IPS DF 4.7 (cell line): ENCODE results near the gene BAD.

Experiments
- DNase-seq: peaks from one replicate; pipeline ENCODE4 v3.0.0-alpha.2; 2013; ENCODE audit warnings: low spot score; ENCODE audit errors: extremely low read depth

BAD gene

DNA sequence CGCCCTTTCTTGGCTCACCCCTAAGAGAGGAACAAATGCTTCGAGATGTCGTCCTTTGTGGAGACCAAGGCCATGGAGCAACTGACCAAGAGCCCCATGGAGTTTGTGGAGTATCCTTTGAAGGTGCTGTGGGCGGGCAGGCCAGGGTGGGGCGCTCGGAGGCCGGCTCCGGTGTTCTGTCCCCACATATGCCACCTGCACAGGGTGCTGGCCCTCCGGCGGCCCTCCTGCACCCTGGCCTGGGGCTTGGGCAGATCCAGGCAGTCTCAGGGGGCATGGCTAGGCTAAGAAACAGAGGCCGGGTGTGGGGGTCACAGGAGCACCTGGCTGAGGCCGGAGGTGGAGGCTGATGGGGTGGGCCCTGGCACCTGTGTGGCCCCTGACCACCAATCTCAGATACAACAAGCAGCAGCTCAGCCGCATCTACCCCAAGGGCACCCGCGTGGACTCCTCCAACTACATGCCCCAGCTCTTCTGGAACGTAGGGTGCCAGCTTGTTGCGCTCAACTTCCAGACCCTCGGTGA is 22.8 kb downstream of the BAD start:
- DNase-seq: no peak

DNA sequence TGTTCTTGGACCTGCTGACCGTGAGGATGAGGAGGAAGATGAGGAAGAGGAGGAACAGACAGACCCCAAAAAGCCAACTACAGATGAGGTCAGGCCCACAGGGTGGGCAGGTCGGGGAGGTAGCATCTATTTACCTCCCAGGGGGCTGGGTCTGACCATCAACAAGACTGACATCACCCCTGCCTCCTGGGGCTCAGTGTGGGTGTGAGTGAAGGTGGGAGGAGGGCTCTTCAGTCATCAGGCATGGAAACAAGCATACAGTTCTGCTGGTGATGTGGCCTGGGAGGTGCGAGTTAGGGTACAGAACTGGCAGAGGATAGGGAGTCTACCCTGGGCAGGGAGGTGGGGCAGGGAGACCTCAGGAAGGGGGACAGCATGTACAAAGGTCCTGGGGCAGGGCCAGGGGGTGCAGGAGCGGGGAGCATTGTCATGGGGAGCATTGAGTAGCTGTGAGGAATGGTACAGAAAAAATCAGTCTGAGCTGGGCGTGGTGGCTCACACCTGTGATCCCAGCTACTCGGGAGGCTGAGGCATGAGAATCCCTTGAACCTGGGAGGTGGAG is 24.2 kb downstream of the BAD start:
- DNase-seq: no peak

DNA sequence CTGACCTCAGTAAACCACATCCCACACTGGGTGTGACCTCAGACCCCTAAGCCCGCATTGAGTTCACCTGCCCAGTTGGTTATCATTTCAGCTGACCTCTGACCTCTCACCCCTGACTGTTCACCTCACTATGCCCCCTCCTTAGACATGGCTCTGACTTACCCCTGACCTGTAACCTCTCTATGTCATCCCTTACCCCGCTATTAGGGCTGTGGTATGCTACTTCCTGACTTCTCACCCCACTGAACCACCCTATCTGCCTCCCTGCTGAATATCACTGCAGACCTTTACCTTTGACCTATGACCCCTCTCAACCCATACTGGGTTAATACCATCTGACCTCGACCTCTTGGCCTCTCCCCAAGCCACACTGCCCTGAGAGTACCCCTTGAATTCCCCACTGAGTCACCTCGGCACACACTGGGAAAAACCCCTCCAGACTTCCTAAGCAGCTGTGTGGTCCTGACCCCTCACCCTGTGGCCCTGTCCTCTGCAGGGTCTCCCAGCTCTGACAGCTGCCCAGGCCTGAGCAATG is 24.9 kb downstream of the BAD start:
- no peak for DNase-seq

DNA sequence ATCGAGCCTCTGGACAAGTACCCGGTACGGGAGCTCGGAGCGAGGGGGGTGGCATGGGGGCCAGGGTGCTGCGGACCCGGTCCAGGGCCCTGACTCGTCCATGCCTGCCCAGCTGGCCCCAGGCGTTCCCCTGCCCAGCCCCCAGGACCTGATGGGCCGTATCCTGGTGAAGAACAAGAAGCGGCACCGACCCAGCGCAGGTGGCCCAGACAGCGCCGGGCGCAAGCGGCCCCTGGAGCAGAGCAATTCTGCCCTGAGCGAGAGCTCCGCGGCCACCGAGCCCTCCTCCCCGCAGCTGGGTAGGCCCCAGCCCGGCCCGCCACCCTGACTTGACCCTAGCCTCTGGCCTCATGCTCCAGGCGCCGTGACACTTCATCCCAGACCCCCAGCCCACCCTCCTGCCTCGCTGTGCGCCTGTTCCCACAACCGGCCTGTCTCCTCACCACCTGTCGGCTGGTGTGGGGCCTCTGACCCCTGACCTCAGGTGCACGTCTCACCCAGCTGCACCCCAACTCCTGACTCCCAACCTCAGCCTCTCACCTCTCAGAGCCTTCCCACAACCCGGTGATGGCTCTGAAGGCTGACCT is 25.4 kb downstream of the BAD start:
- DNase-seq: no peak

DNA sequence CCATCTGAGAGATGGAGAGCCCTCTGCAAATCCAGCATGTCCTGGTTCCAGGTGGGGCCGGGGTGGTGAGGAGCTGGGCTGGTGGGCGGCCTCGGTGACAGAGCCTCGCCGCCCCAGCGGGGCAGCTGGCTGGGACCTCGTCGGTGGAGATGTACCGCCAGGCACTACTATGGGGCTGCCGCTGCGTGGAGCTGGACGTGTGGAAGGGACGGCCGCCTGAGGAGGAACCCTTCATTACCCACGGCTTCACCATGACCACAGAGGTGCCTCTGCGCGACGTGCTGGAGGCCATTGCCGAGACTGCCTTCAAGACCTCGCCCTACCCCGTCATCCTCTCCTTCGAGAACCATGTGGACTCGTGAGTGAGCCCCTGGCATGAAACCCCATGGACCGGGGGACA is 26.1 kb downstream of the BAD start:
- no peak for DNase-seq

DNA sequence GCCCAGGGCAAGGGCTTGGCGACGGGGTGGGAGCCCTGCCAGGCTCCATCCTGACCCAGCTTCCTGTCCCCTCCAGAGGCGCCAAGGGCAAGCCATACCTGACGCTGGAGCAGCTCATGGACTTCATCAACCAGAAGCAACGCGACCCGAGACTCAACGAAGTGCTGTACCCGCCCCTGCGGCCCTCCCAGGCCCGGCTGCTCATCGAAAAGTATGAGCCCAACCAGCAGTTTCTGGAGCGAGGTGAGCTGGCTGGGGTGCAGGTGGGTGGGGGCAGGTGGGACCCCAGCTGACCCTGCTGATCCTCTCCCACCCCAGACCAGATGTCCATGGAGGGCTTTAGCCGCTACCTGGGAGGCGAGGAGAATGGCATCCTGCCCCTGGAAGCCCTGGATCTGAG is 28.2 kb downstream of the BAD start:
- no peak for DNase-seq

DNA sequence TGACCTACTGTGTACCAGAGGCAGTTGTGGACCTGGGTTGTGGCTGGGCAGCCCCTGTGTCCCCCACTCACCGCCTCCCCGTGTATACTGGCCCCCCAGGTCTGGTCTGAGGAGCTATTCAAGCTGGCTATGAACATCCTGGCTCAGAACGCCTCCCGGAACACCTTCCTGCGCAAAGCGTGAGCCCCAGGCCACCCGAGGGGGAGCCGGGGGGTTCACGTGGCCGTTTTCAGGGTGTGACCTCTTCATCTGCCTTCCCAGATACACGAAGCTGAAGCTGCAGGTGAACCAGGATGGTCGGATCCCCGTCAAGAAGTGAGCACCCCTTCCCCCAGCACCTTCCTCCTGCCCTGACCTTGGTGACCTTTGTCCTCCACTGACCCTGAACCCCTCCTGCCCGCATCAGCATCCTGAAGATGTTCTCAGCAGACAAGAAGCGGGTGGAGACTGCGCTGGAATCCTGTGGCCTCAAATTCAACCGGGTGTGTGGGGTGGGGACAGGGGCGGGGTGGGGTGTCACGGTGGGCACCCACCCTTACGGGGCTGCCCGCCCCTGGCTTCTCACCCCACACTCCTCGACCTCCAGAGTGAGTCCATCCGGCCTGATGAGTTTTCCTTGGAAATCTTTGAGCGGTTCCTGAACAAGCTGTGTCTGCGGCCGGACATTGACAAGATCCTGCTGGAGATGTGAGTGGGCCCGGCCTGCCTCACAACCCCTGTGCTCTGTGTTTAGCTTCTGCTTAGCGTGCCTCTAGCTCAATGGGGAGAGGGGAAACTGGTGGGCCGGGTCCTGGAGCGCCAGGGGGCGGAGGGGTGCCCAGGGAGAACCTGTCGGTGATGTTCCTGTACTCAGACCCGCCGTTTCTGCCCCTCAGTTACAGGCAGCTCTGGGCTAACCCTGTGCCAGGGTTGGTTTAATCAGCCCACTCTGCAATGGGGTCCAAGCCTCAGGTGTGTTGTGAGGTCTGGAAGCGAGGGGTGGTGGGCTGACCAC is 29.0 kb downstream of the BAD start:
- no peak for DNase-seq

DNA sequence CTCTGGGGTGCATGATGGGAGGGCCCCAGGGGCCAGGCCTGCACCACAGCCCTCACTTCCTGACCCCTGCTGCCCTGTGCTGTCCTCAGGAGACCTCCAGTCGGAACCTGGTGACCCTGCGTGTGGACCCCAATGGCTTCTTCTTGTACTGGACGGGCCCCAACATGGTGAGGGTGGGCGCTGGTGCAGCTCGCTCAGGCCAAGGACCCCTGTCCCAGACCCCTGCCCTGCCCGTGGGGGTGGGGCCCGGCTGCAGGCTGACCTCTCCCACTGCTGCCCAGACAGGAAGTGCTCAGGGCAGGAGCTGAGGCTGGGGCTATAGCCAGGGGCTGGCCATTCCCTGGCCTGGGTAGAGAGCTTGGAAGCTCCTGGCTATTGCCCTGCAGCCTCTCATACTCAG is 30.1 kb downstream of the BAD start:
- DNase-seq: no peak

DNA sequence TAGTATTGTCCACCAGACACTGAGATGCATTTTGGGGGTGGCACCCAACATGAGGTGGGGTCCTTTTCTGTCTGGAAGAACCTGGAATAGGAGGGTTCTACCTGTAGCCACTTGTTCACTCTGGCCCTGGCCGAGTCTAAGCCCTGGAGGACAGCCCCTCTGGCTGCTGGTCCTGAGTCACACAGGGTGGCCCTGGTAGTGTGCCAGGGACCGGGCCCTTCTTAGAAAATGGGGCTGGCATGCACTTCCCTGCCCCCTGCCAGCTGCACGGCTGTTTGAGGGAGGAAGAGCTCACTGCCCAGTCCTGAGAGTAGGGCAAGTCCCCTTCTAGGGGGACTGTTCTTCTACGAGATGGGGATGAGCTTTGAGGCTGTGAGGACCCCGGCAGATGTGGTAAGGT is 31.0 kb downstream of the BAD start:
- no peak for DNase-seq

DNA sequence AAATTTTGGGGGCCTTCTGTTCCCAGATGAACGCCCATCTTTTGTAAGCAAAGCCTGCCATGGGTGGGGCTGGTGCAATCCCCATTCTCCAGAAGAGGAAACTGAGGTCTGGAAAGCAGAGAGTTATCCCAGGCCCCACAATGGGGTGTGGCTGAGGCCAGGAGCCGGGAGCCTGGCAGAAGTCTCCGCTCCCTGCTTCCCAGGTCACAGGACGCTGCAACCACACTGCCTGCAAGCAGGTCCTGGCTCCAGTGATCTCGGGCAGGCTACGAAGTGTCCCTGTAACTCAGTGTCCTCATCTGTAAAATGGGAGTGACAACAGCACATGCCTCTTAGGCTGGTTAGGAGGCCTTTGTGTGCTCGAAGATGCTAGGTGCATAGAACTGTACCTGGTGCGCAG is 31.4 kb downstream of the BAD start:
- no peak for DNase-seq

DNA sequence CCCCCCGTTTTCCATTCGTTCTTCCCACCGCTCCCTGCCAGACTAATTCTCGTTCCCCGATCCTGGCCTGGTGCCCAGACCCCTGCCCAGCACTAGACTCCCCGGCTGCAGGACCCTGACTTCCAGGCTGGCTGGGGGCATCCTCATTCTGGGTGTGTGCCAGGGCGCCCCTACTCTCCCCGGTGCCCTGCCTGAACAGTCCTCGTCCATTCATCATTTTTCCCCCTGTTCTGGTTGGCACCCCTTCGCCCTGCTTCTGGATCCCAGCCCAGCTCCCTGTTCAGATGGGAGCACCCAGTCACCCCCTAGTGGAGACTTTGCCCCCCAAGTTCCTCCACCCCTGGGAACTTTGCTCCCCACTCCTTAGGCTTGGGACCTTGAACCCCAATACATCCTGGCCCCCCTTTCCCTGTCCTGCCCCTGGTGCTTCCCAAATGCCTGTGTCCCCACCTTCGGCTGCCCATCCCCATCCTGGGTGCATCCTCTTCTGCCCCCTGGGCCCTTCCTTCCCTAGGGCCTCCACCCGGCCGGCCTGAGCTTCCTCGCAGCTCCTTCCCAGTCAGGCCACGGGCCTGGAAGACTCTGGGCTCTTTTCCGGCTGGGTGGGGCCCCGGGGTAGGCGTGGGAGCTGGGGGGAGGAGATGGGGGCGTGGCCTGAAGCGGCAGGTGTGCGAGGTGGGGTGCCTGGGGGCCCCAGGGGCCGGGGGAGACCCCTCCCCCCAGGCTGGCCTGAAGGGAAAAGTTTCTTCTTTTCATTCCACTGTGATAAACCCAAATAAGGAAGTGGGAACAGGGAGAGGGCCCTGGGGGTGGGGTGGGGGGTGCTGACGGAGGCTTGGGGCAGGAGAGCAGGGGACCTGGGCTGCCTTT is 32.2 kb downstream of the BAD start:
- no peak for DNase-seq

DNA sequence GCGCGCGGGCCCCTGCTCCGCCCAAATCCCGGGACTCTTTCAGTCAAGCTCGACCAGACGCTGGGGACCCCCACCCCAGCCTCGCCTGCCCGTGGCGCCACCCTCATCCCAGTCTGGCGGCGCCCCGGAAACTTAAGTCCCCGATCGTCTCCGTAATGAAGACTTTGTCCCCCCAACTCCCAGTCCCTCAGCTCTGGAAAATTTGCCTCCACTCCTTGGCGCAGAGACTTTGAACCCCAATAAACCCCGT is 32.8 kb downstream of the BAD start:
- DNase-seq: no peak

DNA sequence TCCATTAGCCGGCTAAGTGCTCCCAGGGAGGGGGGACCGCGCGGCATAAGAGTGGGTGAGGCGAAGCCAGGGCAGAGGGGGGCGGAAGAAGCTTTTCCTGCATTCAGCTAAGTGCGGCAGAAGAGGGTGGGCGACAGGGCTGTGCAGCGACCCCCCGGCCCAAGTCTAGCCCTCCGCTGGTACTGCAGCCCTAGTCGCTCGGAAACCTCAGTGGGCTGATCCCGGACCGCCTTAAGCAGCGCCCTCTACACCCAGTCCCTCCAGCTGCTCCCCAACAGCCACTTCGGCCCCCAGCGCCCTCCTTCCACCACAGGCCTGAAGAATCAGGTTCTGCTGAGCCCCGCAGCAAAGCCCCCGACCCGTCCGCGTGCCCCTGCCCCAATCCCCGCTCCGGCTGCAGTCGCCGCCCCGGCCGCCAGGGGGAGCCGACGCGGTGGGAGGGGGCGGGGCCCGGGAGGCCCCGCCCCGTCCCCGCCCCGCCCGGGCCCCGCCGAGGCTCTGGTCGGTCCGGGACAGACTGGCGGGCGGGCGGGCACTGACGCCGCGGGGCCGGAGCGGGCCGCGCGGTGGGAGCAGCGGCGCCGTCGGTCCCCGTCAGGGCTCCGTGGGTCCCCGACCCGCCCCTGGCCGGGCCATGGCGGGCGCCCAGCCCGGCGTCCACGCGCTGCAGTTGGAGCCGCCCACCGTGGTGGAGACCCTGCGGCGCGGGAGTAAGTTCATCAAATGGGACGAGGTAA is 33.3 kb downstream of the BAD start, which contains the start of gene PLCB3:
PLCB3 (plus strand) TSS at position 515 of the 737 bp plus-strand sequence; CDS start at position 635, 120 bp downstream.
- no peak for DNase-seq

DNA sequence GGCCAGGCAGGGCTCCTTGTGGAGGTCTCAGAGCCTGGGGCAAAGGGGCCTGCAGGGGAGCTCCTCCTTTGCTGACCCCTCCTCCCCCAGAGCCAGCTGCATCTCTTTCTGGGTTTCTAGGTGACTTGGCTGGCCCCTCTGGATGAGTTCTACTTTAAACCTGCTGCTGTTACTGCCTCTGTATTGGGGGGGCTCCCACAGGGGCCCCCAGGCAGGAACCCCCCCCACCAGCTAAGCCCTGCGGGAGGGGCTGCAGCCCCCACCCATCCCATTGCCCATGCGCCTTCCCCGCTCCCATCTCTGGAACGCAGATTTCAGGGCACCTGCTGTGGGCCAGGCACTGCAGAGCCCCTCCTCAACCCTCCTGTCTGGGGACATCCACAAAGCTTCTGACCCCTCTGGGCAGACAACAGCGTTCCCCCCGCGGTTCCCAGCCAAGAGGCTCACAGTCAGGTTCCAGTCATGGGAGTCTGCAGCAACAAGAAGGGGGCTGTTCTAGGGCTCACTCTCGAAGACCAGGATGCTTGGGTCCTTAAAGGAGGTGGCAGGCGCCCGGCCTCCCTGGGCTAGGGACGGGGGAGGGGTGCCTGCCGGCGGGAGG is 34.0 kb downstream of the BAD start:
- DNase-seq: no peak

DNA sequence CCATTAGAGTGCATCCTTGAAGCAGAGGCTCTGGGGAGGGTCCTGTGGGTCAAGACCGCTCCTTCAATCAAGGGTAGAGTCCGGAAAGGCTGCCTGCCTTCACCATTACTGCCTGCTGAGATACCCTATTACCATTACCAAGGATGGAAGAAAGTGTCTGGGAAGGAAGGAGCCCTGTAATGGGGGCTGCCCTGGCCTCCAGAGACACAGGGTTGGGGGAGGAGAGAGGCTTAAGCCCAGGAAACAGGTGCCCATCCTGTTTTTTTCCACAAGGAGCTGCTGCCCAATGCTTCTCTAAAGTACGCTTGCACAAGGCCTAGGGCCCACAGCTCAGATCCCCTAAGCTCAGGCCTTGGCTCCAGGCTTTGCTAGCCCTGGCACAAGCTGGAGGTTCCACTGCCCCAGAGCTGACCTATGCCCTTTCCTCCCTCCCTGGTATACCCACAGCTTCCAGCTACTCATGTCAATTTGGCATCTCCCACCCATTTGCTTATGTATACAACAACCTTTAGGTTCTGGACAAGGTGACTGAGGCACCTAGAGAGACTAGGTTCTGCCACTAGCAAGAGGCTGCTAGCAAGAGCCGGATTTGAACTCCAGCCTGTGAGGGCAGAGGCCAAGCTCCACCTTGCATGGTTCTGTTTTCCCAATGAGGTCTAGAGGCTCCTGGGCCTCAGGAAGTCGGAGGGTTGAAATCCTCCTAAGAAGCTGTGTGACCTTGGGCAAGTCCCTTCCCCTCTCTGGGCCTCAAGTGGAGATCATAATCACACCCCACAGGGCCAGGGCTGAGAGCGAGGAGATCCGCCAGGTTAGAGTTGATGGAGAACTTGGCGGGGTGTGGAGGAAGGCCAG is 34.7 kb downstream of the BAD start:
- DNase-seq: no peak

DNA sequence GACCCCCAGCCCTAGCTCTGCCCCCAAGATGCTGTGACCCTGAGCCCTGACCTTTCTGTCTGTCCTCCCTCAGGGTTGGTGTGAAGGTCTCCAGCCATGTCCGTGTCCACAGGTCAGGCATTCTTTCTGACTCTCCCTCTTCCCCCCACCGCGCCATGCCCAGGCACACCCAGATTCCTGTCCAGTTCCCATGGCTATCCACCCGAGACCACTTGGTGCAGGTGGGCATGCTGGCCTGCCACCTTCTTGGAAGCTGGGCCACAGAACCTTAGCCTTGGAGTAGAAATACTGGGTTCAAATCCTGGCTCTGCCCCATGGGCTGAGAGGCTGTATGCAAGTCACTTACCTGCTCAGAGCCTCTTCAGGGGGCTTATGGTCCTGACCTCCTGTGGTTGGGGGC is 35.4 kb downstream of the BAD start:
- DNase-seq: no peak

DNA sequence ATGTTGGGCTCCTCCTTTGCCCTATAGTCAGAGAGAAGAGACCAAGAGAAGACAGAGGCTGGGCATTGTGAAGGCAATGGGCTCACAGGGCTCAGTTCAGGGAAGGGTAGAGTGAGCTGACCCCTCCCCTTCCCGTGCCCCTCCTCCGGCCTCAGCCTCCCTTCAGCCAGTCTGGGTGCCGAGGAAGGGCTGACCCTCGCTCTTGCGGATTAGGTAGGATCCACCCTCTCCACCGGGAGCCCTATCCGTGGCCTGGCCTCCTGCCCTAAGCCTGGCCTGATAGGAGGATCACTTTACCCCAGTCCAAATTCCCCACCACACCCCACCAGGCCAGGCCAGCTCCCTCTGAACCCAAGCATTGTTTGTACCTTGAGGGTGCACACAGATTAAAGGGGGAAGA is 35.9 kb downstream of the BAD start:
- DNase-seq: no peak

DNA sequence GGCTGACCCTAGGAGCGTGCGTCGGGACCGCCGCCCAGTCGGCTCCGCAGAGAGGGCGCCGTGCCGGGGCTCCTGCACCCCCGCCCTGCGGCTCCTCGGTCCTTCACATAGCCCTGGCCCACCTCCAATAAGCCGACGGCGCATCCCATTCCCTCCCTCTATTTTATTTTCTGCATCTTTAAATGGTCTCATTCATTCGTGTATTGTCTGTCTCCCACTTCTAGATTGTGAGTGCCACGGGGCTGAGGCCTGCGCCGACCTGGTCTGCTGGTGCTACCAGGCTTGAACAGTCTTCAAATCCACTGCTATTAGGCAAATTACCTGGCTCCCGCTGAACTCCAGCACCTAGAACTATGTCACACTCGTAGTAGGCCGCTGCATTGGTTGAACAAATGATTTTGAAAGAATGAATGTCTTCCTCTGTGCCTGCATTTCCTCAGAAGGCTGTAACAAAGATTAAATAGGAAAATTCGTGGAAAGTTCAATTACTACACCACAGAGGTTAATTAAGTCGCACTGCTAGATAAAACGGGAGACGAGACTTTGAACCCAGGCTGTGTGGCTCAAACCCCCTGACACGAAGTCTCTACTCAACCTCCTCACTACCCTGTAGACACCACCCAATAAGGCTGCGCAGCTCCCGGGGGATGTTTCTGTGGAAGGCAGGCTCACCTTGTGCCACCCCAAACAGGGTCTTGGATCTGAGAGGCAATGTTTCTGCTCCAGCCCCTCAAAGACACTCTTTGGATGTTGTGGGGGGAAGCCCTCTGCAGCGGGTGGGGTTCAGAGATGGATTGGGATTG is 36.5 kb downstream of the BAD start:
- DNase-seq: no peak
